AG04450 (cell line): ENCODE data around the gene PARD3. TPM values are rescaled to one million over a fixed set of nuclear protein-coding genes. Genes with fewer than 3 reads are reported as not detected.

Experiments
- CTCF ChIA-PET: fragments of 300-600, 350-600 bp; formaldehyde crosslinking; extraction: SDS; loops from one replicate; lab custom pipeline; 2022; ENCODE audit warnings: antibody characterized with exemption, inconsistent platforms; lab: Charles Lee
- POLR2A ChIA-PET: fragments of 350-600 bp; formaldehyde crosslinking; extraction: SDS; loops from one replicate; lab custom pipeline; 2021; ENCODE audit warnings: antibody characterized with exemption, inconsistent platforms; lab: Yijun Ruan, JAX
- DNase-seq: peaks from one replicate; pipeline ENCODE4 v3.0.0-alpha.2; 2011; ENCODE audit warnings: low read depth, low spot score
- H3K27ac ChIP-seq: one replicate; pipeline ENCODE4 v1.5.1; 2012; ENCODE audit warnings: low read depth, low read length, control low read depth
- H3K27me3 ChIP-seq: one replicate; pipeline ENCODE4 v1.6.0; 2012; ENCODE audit warnings: low read length; ENCODE audit not compliant: control insufficient read depth, insufficient read depth
- H3K4me3 ChIP-seq: 2 replicates; pipeline ENCODE4 v1.5.1; 2011; ENCODE audit warnings: mild to moderate bottlenecking, low read depth, low read length, control low read depth
- H3K9me3 ChIP-seq: 2 replicates; pipeline ENCODE4 v1.5.1; 2012; ENCODE audit warnings: low read length; ENCODE audit not compliant: control insufficient read depth, insufficient read depth
- polyA plus RNA-seq: library from polyadenylated mRNA; depleted of rRNA; stranded (reverse); fragments of >200 nt; gene quantifications from 2 replicates; pipeline ENCODE4 v1.2.3, GENCODE V29; 2011
- TF ChIP-seq, protein P1 (sequence below): IDR thresholded peaks from 2 replicates; pipeline ENCODE4 v1.5.1; 2011; ENCODE audit warnings: low read depth, low read length, control low read depth, inconsistent platforms

Gene PARD3
- polyA plus RNA-seq, 1 experiment = 43.1 TPM

DNA sequence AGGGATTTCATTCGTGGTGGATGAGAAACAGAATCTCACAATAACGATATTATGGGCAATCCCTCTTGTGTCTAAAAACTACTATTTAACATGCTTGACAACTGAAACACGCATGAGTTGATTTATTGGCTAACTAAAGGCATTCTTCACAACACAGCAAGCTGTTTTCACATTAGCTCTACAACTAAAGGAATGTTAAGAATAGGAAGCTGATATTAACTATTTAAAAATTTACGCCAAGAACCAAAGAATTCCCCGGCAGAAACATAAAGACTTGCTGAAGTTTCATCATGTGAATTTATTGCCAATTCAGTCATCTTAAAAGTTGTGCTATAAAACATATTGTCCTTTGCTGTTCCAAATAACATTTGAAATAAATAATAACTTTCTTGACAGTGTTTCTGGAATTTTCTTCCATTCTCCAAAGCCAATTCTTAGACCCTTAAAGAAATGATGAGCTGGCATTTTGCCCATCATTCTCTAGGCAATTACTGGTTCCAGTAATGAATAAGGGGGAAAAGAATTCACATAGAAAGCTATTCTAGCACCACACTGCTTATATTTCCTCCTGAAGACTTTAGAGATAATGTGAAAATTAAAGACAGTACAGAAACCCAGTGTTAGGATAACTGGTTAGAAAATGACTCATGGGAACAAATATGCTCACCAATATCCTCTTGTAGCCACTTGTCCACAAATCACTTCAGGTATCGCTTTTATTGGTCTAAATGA, 233.1 kb downstream of the PARD3 start:
- Histone ChIP-seq H3K9me3 (no peaks in the 10 kb centered on the region), H3K27me3 (no peaks in the 10 kb centered on the region), H3K27ac (no peak overlapping the region), H3K4me3 (no peak overlapping the region)
- POLR2A ChIA-PET = no interaction called here
- DNase-seq = no peak
- CTCF ChIA-PET = interaction anchor here (0.7 to 1.7 kb wide), 3 partner anchors 55 to 1094 kb away, joined by 3 to 5 read pairs (median 4); no protein-coding TSS in a partner anchor
- TF ChIP-seq, protein P1, sequence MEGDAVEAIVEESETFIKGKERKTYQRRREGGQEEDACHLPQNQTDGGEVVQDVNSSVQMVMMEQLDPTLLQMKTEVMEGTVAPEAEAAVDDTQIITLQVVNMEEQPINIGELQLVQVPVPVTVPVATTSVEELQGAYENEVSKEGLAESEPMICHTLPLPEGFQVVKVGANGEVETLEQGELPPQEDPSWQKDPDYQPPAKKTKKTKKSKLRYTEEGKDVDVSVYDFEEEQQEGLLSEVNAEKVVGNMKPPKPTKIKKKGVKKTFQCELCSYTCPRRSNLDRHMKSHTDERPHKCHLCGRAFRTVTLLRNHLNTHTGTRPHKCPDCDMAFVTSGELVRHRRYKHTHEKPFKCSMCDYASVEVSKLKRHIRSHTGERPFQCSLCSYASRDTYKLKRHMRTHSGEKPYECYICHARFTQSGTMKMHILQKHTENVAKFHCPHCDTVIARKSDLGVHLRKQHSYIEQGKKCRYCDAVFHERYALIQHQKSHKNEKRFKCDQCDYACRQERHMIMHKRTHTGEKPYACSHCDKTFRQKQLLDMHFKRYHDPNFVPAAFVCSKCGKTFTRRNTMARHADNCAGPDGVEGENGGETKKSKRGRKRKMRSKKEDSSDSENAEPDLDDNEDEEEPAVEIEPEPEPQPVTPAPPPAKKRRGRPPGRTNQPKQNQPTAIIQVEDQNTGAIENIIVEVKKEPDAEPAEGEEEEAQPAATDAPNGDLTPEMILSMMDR = no peak

DNA sequence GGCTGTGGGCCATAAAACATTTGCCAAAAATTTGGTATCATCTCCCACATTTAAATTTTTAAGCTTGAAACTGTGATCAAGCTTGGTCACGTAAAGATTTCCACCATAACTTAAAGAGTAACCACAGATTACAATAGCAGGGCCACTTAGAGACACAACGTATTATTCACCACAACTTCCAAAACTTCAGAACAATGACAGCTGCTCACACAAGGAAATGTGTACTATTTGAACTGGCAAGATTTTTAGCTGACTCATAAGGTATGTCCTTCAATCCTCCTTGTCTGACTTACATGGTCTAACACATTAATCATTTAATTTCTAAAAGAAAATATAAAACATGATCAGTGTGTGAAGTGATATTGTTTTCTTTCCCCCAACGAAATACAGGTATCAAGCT, 234.5 kb downstream of the PARD3 start:
- CTCF ChIA-PET = interaction anchor here (1.4 to 1.7 kb wide), 2 partner anchors 56 to 58 kb away, joined by 4 to 5 read pairs; no protein-coding TSS in a partner anchor
- H3K4me3 ChIP-seq = no peak overlapping the region
- no peak overlapping the region for H3K27ac ChIP-seq
- TF ChIP-seq, protein P1 = no peak
- H3K9me3 ChIP-seq = no peaks in the 10 kb centered on the region
- H3K27me3 ChIP-seq = no peaks in the 10 kb centered on the region
- DNase-seq = no peak
- POLR2A ChIA-PET = interaction anchor here (0.6 to 0.9 kb wide), 2 partner anchors 290 to 1318 kb away, joined by 3 read pairs; no protein-coding TSS in a partner anchor

DNA sequence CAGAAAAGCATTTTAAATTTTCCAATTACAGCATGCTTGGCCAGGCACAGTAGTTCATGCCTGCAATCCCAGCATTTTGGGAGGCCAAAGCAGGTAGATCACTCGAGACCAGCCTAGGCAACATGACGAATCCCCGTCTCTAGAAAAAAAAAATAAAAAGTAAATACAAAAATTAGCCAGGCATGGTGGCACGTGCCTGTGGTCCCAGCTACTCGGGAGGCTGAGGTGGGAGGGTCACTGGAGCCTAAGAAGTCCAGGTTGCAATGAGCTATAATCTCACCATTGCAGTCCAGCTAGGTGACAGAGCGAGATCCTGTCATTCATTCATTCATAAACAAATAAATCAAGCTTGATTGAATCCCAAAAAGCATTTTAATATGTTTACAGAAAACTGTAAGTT, 234.9 kb downstream of the PARD3 start:
- Histone ChIP-seq H3K27me3 (no peaks in the 10 kb centered on the region), H3K4me3 (no peak overlapping the region), H3K9me3 (no peaks in the 10 kb centered on the region), H3K27ac (no peak overlapping the region)
- CTCF ChIA-PET = interaction anchor here (1.7 kb wide), 1 partner anchor 58 kb away, joined by 4 read pairs; no protein-coding TSS in a partner anchor
- POLR2A ChIA-PET = interaction anchor here (0.6 to 0.9 kb wide), 2 partner anchors 290 to 1318 kb away, joined by 3 read pairs; no protein-coding TSS in a partner anchor
- DNase-seq = no peak
- TF ChIP-seq, protein P1 = no peak

DNA sequence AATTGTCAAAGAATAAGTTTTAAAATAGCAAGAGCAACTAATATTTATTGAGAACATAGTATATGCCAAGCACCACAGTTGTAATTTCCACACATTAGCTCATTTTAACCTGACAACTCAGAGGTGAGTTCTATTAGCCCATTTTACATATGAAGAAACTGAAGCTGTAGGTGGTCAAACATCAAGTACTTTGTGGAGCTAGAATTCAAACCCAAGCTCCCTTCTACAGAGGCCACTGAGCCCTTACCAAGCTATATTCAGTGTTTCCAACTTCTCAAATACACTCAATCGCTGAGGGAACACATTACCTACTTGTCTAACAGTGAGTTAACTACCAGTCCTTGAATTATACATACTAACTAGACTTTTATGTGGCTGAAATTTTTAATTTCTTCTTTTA, 236.6 kb downstream of the PARD3 start:
- CTCF ChIA-PET = interaction anchor here (1.0 kb wide), 1 partner anchor 60 kb away, joined by 3 read pairs; no protein-coding TSS in a partner anchor
- POLR2A ChIA-PET = no interaction called here
- TF ChIP-seq, protein P1 = no peak
- no peaks in the 10 kb centered on the region for H3K9me3 ChIP-seq
- DNase-seq = no peak
- H3K27me3 ChIP-seq = no peaks in the 10 kb centered on the region
- H3K4me3 ChIP-seq = no peak overlapping the region
- H3K27ac ChIP-seq = no peak overlapping the region

DNA sequence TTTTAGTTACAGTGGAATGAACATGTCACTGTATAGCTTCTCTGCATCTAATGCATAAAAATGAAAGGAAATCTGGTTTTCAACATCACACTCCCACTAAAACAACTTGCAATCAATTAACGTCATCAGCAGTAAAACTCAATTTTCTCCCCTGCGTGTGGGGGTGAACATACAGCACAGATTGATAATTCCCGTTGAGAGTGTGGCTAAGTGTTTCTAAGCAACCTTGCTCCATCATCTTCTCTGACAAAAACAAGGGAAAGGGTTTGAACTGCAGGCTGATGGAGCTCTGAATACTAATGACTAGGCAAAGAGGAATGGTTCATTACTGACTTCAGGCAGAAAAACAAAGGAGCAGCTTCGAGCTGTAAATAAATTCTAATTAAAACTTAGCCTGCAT, 238.3 kb downstream of the PARD3 start:
- DNase-seq = no peak
- POLR2A ChIA-PET = no interaction called here
- H3K9me3 ChIP-seq = no peaks in the 10 kb centered on the region
- TF ChIP-seq, protein P1 = no peak
- H3K27ac ChIP-seq = no peak overlapping the region
- H3K27me3 ChIP-seq = no peaks in the 10 kb centered on the region
- CTCF ChIA-PET = no interaction called here
- H3K4me3 ChIP-seq = no peak overlapping the region
